Stimulated activated CD8-positive, alpha-beta memory T cell treated with anti-CD3 and anti-CD28 coated beads, Interleukin-12 subunit alpha, Interleukin-12 subunit beta, amount 100 ng/mL, for 4 hours (primary cell): ENCODE measurements around the gene CERS3.

Experiments
- DNase-seq: peaks from one replicate; pipeline ENCODE4 v3.0.0-alpha.2; 2020; ENCODE audit warnings: low read depth

Gene CERS3

DNA sequence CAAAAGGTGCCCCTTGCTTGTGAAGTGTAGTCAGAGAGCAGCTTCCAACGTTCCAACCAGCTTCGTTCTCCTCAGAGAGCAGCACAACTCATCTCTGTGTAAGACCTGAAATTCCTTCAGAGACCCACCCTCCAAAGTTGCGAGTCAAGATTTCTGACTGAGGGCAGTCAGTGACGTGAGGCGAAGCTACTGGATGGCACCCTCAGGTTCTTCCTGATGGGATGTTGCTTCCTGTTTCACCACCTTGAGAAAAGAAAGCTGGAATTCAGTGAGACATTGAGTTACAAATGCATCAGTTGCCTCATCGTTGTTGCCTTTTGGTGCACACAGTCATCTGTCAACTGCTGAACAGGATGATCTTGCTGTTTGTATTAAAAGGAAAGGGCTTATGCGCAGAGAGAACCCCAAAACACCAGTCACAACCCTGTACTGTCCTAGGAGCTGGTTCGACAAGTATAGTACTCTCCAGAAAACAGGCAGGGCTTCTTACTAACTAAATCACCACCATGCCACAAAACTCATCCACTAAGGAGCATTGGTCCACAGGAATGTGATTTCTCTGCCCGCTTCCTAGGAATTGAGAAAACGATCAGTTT, at the start of gene CERS3:
TSS of gene CERS3 (minus strand) at position 118 of the 596 bp plus-strand sequence. CDS start 27,101 bp downstream, outside the sequence.
- DNase-seq, result no peak

DNA sequence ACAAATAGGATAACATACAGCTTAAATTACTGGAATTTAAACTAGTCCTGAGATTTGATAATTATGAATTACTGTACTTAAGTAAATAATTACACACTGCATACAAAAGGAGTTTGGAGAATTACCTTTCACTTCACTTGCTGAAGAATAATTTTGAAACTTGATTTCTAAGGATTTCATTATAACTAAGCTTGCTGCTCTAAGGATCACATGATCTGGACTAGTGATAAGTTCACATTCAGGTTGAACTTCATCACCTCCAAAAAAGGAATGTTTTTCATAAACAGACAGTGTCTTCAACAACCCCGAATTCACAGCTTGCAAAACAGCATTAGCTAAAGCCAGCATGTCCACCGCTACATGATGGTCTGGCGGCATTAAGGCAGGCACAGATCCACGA, 44.8 kb upstream of the CERS3 start:
- no peak for DNase-seq

- no peak for DNase-seq
Measured at GRCh38 chr15:100572362-100572983, 43.7 kb upstream of the CERS3 start.

DNA sequence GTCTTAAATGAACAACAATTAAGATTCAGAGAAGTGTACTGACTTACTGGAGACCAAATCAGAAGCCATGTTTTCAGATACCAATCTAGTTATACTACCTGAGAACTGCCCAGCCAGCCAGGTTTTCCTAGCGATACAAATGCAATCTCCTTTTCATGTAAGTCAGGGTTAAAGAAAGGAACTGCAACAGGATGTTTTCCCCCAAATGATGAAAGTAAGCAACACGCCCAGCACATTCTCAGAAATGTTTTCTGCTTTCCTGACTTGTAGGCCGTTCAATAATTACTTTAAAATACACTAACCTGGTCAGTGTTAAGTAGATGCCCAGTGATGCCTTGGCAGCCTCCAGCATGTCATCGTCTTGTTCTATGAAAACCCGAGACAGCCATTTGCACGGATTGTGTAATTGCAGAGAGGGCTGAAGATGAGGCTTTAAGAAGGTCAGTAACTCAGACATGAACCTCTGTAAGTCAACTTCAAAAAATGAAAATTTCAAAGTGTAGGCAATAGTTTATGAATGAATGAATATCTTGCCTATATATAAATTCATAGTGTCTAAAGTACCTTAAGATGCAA, 42.9 kb upstream of the CERS3 start:
- no peak for DNase-seq

DNA sequence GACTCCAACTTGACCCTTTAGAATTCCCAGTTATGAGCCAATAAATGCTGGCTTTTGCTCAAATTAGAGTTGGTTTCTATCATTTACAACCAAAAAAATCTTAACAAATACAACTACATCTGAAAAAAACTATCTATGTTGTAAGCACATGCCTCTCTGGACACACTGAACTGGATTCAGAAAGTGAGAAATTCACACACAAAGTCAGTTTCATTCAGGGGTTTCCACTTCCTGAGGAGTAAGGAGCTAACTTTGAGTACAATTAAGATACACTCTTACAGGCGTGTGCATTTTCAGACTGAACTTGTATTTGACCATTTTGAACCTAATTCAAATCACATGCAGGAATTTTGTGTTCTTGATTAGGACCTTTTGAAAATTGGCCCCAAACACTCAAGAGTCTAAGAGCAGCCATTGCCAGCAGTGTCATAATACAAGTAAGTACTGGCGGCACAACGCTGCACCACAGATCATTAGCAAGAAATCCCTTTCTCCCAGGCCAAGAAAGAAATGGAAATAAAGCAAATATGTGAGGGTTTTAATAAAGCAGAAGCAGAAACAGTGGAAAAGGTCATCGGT, 42.1 kb upstream of the CERS3 start:
- DNase-seq, result no peak

DNA sequence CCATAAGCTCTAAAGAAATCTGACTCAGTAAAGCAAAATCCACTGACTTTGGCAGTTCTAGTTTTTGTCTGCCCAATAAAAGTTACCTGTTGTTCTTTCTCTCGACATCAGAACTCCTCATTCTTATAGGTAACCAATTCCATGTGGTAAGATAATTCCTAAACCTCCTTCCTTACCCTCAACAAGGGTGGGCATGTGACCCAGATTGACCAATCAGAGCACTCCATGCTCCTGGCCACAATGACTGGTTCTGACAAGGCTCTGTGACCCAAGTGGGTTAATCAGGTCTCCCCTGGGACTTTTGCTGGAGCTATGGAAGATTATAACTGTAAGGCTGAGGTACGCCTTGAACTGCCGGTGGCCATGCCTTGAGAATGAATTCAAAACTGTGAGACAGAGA, 41.5 kb upstream of the CERS3 start:
- no peak for DNase-seq

DNA sequence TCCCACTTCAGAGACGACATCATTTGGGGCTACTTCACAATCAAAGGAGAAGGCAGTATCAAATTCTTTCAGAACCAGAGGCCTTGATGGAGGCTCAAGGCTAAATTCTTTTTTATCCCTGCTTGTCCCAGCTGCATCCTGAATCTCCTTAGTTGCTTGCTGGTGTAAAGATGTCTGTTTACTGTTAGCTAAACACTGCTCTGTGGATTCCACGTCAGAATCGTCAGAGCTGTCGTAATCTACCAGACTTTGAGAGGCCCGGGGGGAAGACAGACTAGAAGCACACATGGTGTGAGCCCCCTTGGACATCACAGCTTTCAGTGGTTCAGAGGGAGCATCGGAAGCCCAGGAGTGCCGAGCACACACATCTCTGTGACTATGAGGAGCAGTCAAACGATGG, 40.6 kb upstream of the CERS3 start:
- DNase-seq, result no peak

DNA sequence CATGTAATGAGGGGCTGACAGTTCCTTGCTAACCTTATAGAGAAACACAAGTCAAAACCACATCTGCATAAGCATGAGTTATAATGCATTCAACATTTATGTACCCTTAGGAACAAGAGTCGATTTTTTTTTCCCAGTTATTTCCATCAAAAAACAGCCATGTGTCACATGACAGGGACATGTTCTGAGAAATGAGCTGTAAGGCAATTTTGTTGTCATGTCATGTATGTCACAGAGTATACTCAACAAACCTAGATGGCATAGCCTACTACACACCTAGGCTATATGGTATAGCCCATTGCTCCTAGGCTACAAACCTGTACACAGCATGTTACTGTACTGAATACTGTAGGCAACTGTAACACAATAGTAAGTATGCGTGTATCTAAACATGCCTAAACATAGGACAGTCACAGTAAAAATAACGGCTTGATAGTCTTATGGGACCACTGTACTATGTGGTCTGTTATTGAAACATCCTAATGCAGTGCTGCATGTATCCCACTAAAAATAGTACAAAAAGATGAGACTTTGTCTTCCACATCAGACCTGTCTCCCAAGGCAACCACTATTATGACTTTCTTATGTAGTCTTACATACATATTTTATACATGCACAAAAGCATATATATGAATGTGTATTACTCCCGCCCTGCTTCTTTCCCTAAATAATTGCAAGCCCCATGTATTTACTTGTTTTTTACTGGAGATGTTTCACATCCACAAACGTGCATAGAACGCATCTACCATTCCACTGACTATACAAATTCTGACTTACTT, 38.3 kb upstream of the CERS3 start:
- DNase-seq, result no peak

GRCh38 chr15:100565591-100565990, 36.8 kb upstream of the CERS3 start:
- DNase-seq, result no peak

GRCh38 chr15:100560323-100560722, 31.6 kb upstream of the CERS3 start:
- DNase-seq, result no peak

- no peak for DNase-seq
Measured at GRCh38 chr15:100559330-100559729, 30.6 kb upstream of the CERS3 start.

GRCh38 chr15:100558771-100559254, 30.1 kb upstream of the CERS3 start:
- DNase-seq, result no peak

DNA sequence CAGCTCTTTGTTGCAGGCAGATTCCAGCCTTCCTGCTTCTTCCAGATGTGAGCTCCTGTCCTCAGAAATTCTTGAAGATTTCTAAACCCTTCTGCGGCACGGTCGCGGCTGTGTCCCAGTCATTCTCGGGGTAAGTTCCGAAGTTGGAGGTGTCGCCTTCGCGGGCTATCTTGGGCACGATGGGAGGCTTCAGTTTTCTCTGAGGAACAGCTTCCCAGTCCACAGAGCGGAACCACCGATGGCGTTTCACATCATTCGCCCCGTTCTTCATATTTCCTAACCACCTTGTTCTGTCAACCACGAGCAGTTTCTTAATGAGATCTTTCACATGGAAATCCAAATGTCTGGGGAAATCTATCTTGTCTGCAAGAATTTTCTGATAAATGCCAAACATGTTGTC, 24.7 kb upstream of the CERS3 start:
- no peak for DNase-seq

DNA sequence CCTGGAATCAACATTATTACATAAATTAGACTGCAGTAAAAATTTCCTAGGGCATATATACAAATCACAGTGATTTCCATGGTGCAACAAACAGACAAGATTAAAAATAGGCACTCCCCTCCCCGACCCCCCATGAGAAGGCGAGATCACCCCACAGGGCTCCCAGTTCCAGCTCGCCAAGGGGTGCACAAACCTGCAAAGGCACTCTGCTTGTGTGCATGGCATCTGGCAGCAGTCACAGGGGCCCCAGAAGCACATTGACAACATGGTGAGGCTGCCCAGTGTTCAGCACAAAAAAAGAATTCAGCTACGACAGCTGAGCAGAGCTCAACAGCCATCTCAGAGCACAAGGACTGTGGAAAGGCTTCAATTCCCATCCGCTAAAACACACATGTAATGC, 19.2 kb upstream of the CERS3 start:
- DNase-seq, result no peak

DNA sequence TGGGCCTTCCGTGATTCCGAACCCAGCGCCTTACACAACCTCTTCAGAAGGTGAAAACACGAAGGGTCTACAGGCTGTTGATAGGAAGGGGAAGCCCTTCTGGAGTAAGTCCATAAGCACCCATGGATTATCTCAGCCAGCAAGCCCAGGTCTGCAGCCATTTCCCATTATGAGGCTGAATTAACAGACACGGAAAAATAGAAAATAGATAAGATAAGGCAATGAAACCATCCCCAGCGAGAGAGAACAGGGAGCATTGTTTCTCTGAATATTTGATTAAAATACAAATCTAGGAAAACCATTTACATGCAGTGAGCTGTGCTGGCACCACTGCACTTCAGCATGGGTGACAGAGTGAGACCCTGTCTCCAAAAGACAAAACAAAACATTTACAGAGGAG, 16.2 kb upstream of the CERS3 start:
- DNase-seq, result no peak

- DNase-seq, result no peak
Measured at GRCh38 chr15:100544338-100544841, 15.6 kb upstream of the CERS3 start.

DNA sequence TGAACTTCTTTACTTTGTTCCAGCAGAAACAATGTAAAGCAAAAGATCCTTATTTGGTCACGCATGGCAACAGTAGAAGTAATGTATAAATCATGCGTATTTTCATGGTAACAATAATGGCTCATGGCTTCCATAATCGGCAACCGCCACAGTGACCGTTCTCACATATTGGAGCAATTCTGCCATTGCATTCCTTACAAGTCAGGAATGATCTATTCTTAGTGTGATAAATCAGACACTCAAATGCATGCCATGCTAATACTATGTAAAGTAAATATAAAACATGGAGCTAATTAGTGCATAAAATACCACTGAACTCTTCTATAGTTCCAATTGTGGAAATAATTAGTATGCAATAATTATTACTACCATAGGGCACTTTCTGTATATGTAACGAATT, 13.5 kb upstream of the CERS3 start:
- DNase-seq, result no peak

DNA sequence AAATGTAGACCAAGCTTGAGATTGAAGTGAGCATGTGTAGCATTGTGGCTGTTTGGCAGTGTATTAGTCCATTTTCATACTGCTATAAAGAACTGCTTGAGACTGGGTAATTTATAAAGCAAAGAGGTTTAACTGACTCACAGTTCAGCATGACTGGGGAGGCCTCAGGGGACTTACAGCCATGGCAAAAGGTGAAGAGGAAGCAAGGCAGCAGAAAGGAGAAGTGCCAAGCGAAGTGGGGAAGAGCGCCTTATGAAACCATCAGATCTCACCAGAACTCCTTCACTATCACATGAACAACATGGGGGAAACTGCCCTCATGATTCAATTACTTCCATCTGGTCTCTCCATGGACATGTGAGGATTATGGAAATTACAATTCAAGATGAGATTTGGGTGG, 8.6 kb upstream of the CERS3 start:
- no peak for DNase-seq

DNA sequence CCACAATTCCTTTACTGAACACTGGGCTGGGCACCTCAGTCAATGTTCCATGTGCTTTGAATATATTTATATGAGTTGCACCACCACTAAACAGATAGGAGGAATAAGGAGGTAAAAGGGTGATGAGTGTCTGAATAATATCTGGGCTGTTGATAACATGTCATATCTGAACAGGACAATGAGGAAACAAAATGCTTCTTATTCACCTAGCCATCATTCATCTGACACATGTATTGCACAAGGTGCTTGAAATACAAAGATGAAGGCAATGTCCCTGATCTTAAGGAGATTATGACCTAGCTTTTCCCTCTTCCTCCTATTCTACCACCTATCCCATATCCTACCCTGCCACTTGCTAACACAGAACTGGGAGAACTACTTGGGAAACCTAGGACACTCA, 8.0 kb upstream of the CERS3 start:
- no peak for DNase-seq

DNA sequence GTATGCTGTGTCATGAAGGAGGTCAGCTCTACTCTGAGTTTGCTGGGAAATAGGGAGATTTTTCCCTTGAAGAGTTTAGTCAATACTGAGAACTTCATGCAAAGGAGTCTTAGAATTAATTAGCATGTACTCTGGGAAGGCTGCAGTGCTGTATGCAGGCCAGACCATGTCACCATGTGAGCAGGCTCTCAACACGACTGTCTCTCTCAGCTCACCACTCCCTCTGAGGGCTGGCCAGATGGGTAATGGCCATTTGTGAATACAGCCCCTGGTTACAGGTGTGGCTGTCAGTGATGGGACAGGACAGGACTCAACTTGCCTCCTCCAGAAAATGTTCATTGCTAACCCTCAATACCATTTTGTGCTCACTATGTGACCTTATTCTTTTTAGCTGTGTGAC, 5.1 kb upstream of the CERS3 start:
- no peak for DNase-seq

DNA sequence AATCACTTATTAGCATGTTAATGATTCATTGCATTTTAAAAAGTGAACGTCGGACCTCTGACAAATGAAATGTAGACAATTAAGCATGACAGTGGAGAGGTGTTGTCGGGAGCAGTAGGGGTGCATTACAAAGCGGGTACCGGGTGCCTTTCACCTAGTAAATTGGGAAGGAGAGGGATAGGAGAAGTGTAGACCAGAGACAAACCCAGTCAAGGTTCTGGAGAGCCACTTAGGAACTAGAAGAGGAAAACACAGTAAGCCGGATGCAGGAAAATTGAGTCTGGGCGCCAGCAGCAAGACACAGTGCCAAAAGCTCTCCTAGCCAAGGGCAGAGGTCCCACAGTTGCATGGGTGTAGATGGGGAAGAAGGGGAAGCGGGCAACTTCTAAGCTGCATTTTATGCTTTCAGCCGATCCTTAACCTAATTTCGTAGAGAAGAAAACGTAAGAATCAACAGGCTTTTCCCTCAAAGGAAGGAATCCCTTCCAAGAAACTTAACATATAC, 3.1 kb upstream of the CERS3 start:
- DNase-seq, result no peak

DNA sequence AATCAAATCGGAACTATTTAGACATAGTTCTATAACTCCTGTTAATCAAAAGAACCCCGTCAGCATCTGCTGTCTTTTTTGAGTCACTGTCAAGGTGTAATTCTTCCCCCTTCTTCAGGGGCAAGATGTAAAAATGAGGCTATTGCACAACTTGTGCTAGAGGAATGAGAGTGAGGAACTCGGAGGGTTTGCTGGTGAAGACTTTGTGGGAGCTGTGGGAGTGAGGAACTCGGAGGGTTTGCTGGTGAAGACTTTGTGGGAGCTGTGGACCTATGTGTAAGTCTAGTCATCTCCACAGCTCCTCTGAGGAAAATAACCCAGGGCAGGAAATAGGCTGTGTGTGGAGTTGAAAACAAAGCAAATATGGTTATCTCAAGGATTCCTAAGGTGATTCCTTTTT, 2.5 kb upstream of the CERS3 start:
- no peak for DNase-seq
